Smooth muscle cell (in vitro differentiated cells): ENCODE results near the gene NDST1. TPM values are rescaled to one million over a fixed set of nuclear protein-coding genes. Genes with fewer than 3 reads are reported as not detected.

ENCODE experiments used
- DNase-seq: peaks from one replicate; lab custom pipeline; 2025; ENCODE audit not compliant: unreplicated experiment; lab: John Stamatoyannopoulos, UW
- H2AFZ ChIP-seq: fragments of 200-600 bp; sonication (generic); 2 replicates; pipeline ENCODE4 v1.6.0; 2016; ENCODE audit warnings: antibody characterized with exemption, low read depth, mild to moderate bottlenecking
- H3F3A ChIP-seq: fragments of 200-600 bp; sonication (generic); 2 replicates; pipeline ENCODE4 v1.6.0; 2017; ENCODE audit warnings: antibody characterized with exemption, low read depth
- H3K27ac ChIP-seq: fragments of 200-600 bp; sonication (generic); 2 replicates; pipeline ENCODE4 v1.5.1; 2016; ENCODE audit warnings: low read depth, mild to moderate bottlenecking
- H3K27me3 ChIP-seq: fragments of 200-600 bp; sonication (generic); 2 replicates; pipeline ENCODE4 v1.6.1; 2016; ENCODE audit warnings: low read depth, mild to moderate bottlenecking
- H3K36me3 ChIP-seq: fragments of 200-600 bp; sonication (generic); 2 replicates; pipeline ENCODE4 v1.5.1; 2016; ENCODE audit warnings: low read depth
- H3K4me1 ChIP-seq: fragments of 200-600 bp; sonication (generic); 2 replicates; pipeline ENCODE4 v1.5.1; 2016; ENCODE audit warnings: low read depth
- H3K4me2 ChIP-seq: fragments of 200-600 bp; sonication (generic); 2 replicates; pipeline ENCODE4 v1.6.0; 2016; ENCODE audit warnings: mild to moderate bottlenecking
- H3K4me3 ChIP-seq: fragments of 200-600 bp; sonication (generic); 2 replicates; pipeline ENCODE4 v1.5.1; 2016; ENCODE audit warnings: mild to moderate bottlenecking
- H3K79me2 ChIP-seq: fragments of 200-600 bp; sonication (generic); 2 replicates; pipeline ENCODE4 v1.6.0; 2016; ENCODE audit warnings: low read depth, mild to moderate bottlenecking
- H3K9ac ChIP-seq: fragments of 200-600 bp; sonication (generic); 2 replicates; pipeline ENCODE4 v1.6.0; 2016; ENCODE audit warnings: low read depth
- H3K9me3 ChIP-seq: fragments of 200-600 bp; sonication (generic); replicated peaks from 2 replicates; pipeline ENCODE4 v1.5.1; 2016; ENCODE audit warnings: low read depth
- H4K20me1 ChIP-seq: fragments of 200-600 bp; sonication (generic); 2 replicates; pipeline ENCODE4 v1.6.0; 2016; ENCODE audit warnings: low read depth
- WGBS: methylation state at CpG from one replicate; pipeline ENCODE4 v1.1.7; 2016; ENCODE audit warnings: low lambda C conversion rate; 5-methylcytosine and 5-hydroxymethylcytosine counted together
- polyA plus RNA-seq: library from polyadenylated mRNA; unstranded; fragments of >200 nt; fragmentation: Nextera tagmentation; extraction: Ambion mirVana; gene quantifications from 2 replicates; pipeline ENCODE4 v1.2.1, GENCODE V29; 2016
- total RNA-seq: library from RNA; depleted of rRNA; stranded (reverse); fragments of >200 nt; gene quantifications from 2 replicates; pipeline ENCODE4 v1.2.3, GENCODE V29; 2014
- TF ChIP-seq, protein P1 (sequence below): fragments of 200-600 bp; sonication (generic); IDR thresholded peaks from 2 replicates; pipeline ENCODE4 v1.5.1; 2017; ENCODE audit warnings: borderline replicate concordance, mild to moderate bottlenecking, antibody characterized with exemption; ENCODE audit not compliant: insufficient read depth, poor library complexity, severe bottlenecking

NDST1 gene
- total and polyA plus RNA-seq, 2 experiments from 2014 or later: 32.4 to 53.0 TPM

DNA sequence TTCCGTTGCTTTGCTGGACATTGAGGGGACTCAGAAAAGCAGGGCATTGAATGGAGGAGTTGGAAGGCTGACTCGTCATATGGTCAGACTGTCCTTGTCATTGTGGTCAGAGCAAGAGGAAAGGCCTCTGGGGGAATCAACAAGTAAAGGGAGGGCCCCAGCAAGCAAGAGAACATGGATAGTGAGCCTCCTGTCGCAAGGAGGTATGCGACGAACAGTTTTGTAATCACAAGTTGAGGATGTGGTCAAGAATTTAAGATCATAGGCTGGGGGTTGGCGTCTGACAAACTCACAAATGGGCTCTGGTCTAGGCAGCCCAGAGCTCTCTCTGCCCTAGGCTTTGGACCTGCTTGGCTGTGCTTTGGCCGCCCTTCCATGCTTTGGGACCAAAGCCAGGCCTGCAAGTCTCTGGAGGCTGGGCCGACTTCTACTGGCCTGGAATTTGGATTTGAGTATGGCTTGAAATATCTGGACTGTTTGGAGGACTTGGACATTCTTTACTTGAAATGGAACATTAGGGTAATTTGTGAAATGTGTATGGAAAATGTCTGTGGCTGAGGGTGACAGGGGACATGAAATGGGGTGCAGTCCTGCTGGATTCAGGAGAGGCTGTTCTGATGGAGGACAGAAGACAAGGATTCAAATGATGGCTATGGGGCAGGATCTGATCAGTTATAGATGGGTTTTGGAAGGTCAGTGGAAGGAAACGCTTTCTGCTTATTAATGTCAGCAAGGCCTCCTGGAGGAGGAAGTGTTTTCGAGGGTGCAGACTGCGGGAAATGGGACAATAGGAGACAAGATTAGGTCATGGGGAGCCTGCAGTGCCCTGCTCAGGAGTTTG lies 19.2 kb upstream of the NDST1 start:
- TF ChIP-seq, protein P1, sequence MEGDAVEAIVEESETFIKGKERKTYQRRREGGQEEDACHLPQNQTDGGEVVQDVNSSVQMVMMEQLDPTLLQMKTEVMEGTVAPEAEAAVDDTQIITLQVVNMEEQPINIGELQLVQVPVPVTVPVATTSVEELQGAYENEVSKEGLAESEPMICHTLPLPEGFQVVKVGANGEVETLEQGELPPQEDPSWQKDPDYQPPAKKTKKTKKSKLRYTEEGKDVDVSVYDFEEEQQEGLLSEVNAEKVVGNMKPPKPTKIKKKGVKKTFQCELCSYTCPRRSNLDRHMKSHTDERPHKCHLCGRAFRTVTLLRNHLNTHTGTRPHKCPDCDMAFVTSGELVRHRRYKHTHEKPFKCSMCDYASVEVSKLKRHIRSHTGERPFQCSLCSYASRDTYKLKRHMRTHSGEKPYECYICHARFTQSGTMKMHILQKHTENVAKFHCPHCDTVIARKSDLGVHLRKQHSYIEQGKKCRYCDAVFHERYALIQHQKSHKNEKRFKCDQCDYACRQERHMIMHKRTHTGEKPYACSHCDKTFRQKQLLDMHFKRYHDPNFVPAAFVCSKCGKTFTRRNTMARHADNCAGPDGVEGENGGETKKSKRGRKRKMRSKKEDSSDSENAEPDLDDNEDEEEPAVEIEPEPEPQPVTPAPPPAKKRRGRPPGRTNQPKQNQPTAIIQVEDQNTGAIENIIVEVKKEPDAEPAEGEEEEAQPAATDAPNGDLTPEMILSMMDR: no peak
- H2AFZ ChIP-seq: no peak overlapping the region
- H3K27ac ChIP-seq: peak overlapping the region; percentile 96
- H3K79me2 ChIP-seq: peaks cover 70% of the 10 kb centered on the region
- peaks cover 59% of the 10 kb centered on the region for H4K20me1 ChIP-seq
- H3K4me2 ChIP-seq: peak overlapping the region; percentile 94
- peak overlapping the region; percentile 91 for H3K4me3 ChIP-seq
- no peak for DNase-seq
- no peaks in the 10 kb centered on the region for H3K9me3 ChIP-seq
- no peaks in the 10 kb centered on the region for H3K36me3 ChIP-seq
- H3F3A ChIP-seq: peaks cover 53% of the 10 kb centered on the region
- peak overlapping the region; percentile 67 for H3K9ac ChIP-seq
- H3K27me3 ChIP-seq: no peaks in the 10 kb centered on the region
- WGBS: 34% methylated on average over 11 of the region's 11 CpGs
- peaks cover 55% of the 10 kb centered on the region for H3K4me1 ChIP-seq

DNA sequence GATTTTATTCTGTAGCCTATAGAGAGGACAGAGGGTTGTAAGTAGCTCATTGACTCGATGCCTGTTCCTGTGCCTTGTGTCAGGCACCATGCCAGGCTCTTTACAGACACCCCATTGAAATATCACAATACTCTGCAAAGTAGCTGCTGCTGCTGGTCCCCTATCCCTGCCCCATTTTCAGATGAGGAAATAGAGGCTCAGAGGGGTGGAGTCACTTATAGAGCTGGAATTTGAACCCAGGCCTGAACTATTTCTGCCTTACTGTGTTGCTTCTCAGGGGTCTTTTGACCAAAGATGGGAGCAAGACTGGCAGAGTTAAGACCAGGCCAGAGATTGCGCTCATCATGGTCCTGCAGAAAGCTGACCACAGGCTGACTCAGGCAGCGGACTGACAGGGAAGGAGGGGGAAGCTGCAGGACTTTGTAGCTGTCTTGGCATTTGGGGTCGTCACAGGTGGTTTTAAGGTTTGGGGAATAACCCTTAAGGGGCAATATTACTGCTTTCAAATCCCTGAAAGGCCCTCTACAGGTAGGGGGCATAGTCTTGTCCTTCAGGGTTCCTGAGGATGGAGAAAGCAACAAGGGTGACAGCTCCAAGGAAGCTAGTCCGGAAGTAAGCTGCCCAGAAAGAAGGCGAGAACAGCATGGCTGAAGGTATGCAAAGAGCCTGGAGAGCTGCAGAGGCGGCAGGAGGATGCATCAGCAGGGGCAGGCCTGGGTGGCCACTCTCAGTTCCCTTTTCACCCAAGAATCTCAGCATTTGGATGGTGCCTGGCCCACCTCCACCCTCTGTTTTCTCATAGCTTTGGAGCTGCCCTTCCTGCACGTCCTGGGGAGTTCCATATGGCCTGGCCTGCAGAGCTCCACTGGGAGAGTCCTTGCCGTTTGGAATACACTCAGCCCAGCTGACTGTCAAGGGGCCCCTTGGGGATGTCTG lies 18.3 kb upstream of the NDST1 start:
- Histone ChIP-seq H3K9me3 (no peaks in the 10 kb centered on the region), H3K27ac (peak overlapping the region; percentile 96), H3K4me1 (peaks cover 55% of the 10 kb centered on the region), H4K20me1 (peaks cover 65% of the 10 kb centered on the region), H3K79me2 (peaks cover 78% of the 10 kb centered on the region), H2AFZ (no peak overlapping the region), H3K4me3 (no peak overlapping the region), H3F3A (peaks cover 52% of the 10 kb centered on the region), H3K4me2 (peak overlapping the region; percentile 94), H3K27me3 (no peaks in the 10 kb centered on the region), H3K36me3 (no peaks in the 10 kb centered on the region), H3K9ac (peak overlapping the region; percentile 1)
- TF ChIP-seq, protein P1: no peak
- WGBS: 23% methylated on average over 9 of the region's 9 CpGs
- no peak for DNase-seq

DNA sequence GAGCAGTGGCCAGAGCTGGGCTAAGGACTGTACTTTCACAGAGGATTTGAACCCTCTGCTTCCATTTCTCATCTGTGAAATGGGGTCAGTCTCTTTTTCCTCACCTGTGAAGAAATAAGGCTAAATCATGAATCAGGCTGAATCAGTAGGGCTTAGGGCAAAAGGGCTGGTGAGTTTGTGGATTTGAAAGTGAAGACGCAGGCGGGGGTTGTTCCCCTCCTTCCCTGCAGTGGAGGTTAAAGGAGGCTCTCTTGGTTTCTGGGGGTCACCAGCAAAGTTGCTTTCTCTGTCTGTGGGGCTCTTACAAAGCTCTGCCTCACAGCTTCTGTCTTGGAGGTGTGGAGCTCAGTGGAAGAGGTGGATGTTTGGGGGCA lies 17.6 kb upstream of the NDST1 start:
- TF ChIP-seq, protein P1: no peak
- WGBS: 70% methylated on average over 2 of the region's 2 CpGs
- Histone ChIP-seq H3F3A (peaks cover 46% of the 10 kb centered on the region), H3K9ac (peak overlapping the region; percentile 1), H4K20me1 (peaks cover 66% of the 10 kb centered on the region), H3K4me1 (peaks cover 55% of the 10 kb centered on the region), H3K27me3 (no peaks in the 10 kb centered on the region), H3K27ac (peak overlapping the region; percentile 96), H3K36me3 (no peaks in the 10 kb centered on the region), H2AFZ (no peak overlapping the region), H3K9me3 (no peaks in the 10 kb centered on the region), H3K79me2 (peaks cover 85% of the 10 kb centered on the region), H3K4me2 (peak overlapping the region; percentile 94), H3K4me3 (no peak overlapping the region)
- DNase-seq: no peak
